Measurements from ENCODE around the gene TM9SF1. TPM values are rescaled to one million over a fixed set of nuclear protein-coding genes. Genes with fewer than 3 reads are reported as not detected.
A peak's percentile ranks its signal among the peaks of the same experiment; 100 is the strongest.

TM9SF1 gene
- total and polyA plus RNA-seq, 10 donors, result 4.7 to 53.6 (median 34.5) TPM

- H3K27me3 ChIP-seq (replicated peaks in 1 of 7), result no peaks in the 10 kb centered on the region
- peaks cover 9 to 74% (median 53%) of the 10 kb centered on the region in 6 donors for H3K36me3 ChIP-seq
- H3K9me3 ChIP-seq, result no peaks in the 10 kb centered on the region
- WGBS, 5 donors, result 0 to 1% (median 1%) methylated on average over 25 to 57 of the region's 57 CpGs
- peak within 1 kb of the TSS; percentile 89 to 99 (median 96) for H3K27ac ChIP-seq
- peak; percentile 99 for DNase-seq
- peak within 1 kb of the TSS; percentile 76 to 99 (median 95) for H3K4me3 ChIP-seq
- TF ChIP-seq POLR2AphosphoS5 (IDR thresholded peaks at IDR 0.05) (peak; percentile 81 to 85 (median 84)), POLR2A (IDR thresholded peaks at IDR 0.05) (no peak)
- TF ChIP-seq, protein P1, sequence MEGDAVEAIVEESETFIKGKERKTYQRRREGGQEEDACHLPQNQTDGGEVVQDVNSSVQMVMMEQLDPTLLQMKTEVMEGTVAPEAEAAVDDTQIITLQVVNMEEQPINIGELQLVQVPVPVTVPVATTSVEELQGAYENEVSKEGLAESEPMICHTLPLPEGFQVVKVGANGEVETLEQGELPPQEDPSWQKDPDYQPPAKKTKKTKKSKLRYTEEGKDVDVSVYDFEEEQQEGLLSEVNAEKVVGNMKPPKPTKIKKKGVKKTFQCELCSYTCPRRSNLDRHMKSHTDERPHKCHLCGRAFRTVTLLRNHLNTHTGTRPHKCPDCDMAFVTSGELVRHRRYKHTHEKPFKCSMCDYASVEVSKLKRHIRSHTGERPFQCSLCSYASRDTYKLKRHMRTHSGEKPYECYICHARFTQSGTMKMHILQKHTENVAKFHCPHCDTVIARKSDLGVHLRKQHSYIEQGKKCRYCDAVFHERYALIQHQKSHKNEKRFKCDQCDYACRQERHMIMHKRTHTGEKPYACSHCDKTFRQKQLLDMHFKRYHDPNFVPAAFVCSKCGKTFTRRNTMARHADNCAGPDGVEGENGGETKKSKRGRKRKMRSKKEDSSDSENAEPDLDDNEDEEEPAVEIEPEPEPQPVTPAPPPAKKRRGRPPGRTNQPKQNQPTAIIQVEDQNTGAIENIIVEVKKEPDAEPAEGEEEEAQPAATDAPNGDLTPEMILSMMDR (IDR thresholded peaks at IDR 0.05 in 8 of 11, conservative IDR thresholded peaks at IDR 0.05 in 3 of 11), result peak in 2 of 11 experiments; percentile 14 to 39
- peaks cover 27 to 83% (median 62%) of the 10 kb centered on the region in 6 donors for H3K4me1 ChIP-seq
- intact Hi-C loops (cut with DNase I; ENCODE audit: low total_unique reads), result no loop called here
Observed at GRCh38 chr14:24146978-24147760, 48.1 kb downstream of the TM9SF1 start, which contains the start of gene RNF31. Gene RNF31, plus strand, starts transcription at chr14:24147498. Its CDS starts 201 bp downstream, at chr14:24147699.

GRCh38 chr14:24146453-24146977 lies 48.7 kb downstream of the TM9SF1 start, which contains the start of gene PSME2:
Gene PSME2, minus strand, starts transcription at chr14:24146610. Its CDS starts 29 bp downstream, at chr14:24146581.
- 0 to 1% (median 1%) methylated on average over 24 to 25 of the region's 25 CpGs for WGBS, 5 donors
- Histone ChIP-seq H3K27me3 (replicated peaks in 1 of 7) (no peaks in the 10 kb centered on the region), H3K4me1 (peaks cover 32 to 87% (median 68%) of the 10 kb centered on the region in 6 donors), H3K4me3 (peak within 1 kb of the TSS; percentile 76 to 99 (median 95)), H3K27ac (peak within 1 kb of the TSS; percentile 89 to 99 (median 96)), H3K36me3 (peaks cover 8 to 69% (median 46%) of the 10 kb centered on the region in 6 donors), H3K9me3 (no peaks in the 10 kb centered on the region)
- DNase-seq, result peak; percentile 97
- peak; percentile 79 to 89 (median 87) for TF ChIP-seq POLR2AphosphoS5 (IDR thresholded peaks at IDR 0.05)
- TF ChIP-seq POLR2A (IDR thresholded peaks at IDR 0.05), result no peak
- TF ChIP-seq, protein P1 (IDR thresholded peaks at IDR 0.05 in 8 of 11, conservative IDR thresholded peaks at IDR 0.05 in 3 of 11), result peak in 3 of 11 experiments; percentile 3 to 23 (median 19)
- intact Hi-C loops (cut with DNase I; ENCODE audit: low total_unique reads), result no loop called here

DNA sequence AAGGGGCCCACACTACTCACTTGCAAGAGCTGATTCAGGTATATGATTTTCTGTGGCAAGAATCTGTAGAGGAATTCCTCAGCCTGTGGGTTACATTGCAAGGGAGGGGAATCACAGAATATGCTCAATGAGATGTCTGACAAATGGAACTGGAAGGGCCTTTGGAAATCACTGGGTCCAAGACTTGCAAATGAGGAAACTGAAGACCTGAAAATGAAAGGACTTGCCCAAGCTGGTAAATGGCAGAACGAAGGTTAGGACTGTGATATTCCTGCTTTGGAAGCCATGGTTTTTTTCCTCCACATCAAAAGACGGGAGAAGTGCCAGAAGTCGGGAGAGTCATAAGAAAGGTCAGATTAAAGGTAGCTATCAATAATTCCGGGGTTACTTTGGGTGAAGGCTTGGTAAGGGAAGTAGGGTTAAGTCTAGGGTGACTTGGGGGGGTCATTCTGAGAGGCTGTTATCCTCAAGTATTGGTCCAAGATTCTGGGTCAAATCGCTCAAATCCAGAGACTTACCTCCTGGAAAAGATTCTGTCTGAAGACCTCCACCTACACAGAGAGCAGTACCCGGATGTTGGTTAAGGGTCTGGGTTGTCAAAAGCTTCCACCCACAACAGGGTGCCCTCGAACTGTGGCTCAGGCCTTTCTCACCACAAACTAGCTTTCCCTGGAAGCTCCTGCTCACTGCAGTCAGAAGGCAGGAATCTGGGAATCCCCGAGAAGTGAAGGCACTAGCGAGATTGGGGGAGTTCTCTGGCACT lies 49.4 kb downstream of the TM9SF1 start:
- H3K9me3 ChIP-seq, result no peaks in the 10 kb centered on the region
- peak overlapping the region; percentile 89 to 99 (median 96) for H3K27ac ChIP-seq
- no peaks in the 10 kb centered on the region for H3K27me3 ChIP-seq (replicated peaks in 1 of 7)
- no peak for DNase-seq
- no peak for TF ChIP-seq POLR2A (IDR thresholded peaks at IDR 0.05)
- TF ChIP-seq POLR2AphosphoS5 (IDR thresholded peaks at IDR 0.05), result no peak
- TF ChIP-seq, protein P1 (IDR thresholded peaks at IDR 0.05 in 8 of 11, conservative IDR thresholded peaks at IDR 0.05 in 3 of 11), result no peak
- 7 to 17% (median 9%) methylated on average over 9 of the region's 9 CpGs for WGBS, 5 donors
- peak overlapping the region; percentile 76 to 99 (median 95) for H3K4me3 ChIP-seq
- peaks cover 32 to 83% (median 65%) of the 10 kb centered on the region in 6 donors for H3K4me1 ChIP-seq
- peaks cover 3 to 62% (median 40%) of the 10 kb centered on the region in 6 donors for H3K36me3 ChIP-seq
- intact Hi-C loops (cut with DNase I; ENCODE audit: low total_unique reads), result no loop called here
